ENCODE data around the gene DYNLT3. TPM values are rescaled to one million over a fixed set of nuclear protein-coding genes. Genes with fewer than 3 reads are reported as not detected.

The DYNLT3 gene
- total and polyA plus RNA-seq, 2 experiments from 2014 or later, result 36.7 to 42.8 TPM

DNA sequence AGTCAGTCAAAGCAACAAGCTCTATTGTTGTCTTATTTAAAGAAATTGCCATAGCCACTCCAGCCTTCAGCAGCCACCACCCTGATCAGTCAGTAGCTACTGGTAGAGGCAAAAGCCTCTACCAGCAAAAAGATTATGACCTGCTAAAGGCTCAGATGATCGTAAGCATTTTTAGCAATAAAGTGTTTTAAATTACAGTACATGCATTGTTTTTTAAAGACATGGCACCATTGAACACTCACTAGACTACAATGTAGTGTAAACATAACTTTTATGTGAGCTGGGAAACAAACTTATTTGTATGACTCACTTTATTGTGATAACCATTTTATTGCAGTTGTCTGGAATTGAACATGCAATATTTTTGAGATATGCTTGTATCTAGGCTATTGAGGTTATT lies 32.3 kb upstream of the DYNLT3 start:
- no peak overlapping the region for H2AFZ ChIP-seq
- no peaks in the 10 kb centered on the region for H3K36me3 ChIP-seq (replicated peaks; ENCODE audit: insufficient read depth, low read depth)
- H3K9me2 ChIP-seq (replicated peaks; ENCODE audit: insufficient read depth), result no peaks in the 10 kb centered on the region
- 79% methylated on average over 1 of the region's 1 CpG for WGBS (ENCODE audit: low lambda C conversion rate, missing lambda C conversion rate)
- H4K20me1 ChIP-seq (ENCODE audit: insufficient read depth, poor library complexity, severe bottlenecking), result no peaks in the 10 kb centered on the region
- TF ChIP-seq, protein P1, sequence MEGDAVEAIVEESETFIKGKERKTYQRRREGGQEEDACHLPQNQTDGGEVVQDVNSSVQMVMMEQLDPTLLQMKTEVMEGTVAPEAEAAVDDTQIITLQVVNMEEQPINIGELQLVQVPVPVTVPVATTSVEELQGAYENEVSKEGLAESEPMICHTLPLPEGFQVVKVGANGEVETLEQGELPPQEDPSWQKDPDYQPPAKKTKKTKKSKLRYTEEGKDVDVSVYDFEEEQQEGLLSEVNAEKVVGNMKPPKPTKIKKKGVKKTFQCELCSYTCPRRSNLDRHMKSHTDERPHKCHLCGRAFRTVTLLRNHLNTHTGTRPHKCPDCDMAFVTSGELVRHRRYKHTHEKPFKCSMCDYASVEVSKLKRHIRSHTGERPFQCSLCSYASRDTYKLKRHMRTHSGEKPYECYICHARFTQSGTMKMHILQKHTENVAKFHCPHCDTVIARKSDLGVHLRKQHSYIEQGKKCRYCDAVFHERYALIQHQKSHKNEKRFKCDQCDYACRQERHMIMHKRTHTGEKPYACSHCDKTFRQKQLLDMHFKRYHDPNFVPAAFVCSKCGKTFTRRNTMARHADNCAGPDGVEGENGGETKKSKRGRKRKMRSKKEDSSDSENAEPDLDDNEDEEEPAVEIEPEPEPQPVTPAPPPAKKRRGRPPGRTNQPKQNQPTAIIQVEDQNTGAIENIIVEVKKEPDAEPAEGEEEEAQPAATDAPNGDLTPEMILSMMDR (IDR thresholded peaks at IDR 0.05; ENCODE audit: poor library complexity), result no peak
- TF ChIP-seq EZH2 (IDR thresholded peaks at IDR 0.05; ENCODE audit: borderline replicate concordance) (no peak), EZH2phosphoT487 (IDR thresholded peaks at IDR 0.05; ENCODE audit: low read depth, severe bottlenecking, unreplicated experiment) (no peak)
- no peaks in the 10 kb centered on the region for H3K27me3 ChIP-seq
- no peaks in the 10 kb centered on the region for H3K4me1 ChIP-seq (ENCODE audit: insufficient read depth)
- H3K4me3 ChIP-seq, result no peak overlapping the region
- no peaks in the 10 kb centered on the region for H3K9me3 ChIP-seq (ENCODE audit: low read depth)
- no peak overlapping the region for H3K27ac ChIP-seq
- no peak for DNase-seq (ENCODE audit: low spot score)
- no peak overlapping the region for H3K4me2 ChIP-seq
- no peaks in the 10 kb centered on the region for H3K79me2 ChIP-seq

DNA sequence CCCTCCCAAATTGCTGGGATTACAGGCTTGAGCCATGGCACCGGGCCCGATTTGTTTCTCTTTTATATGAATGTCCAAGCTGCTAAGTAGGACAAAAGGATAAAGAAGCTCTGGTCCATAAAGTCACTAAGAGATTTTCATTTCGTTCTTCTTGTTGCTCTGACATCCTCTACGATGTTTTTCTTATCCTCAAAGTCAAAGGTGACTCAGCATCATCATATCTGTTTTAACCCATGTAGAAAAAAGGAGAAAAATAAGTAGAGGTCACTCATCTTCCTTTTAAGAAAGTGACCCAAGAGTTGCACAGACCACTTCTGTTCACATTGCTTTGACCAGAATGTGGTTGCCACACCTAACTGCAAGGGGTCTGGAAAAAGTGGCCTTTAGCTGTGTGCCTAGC lies 29.3 kb upstream of the DYNLT3 start:
- no peaks in the 10 kb centered on the region for H3K9me3 ChIP-seq (ENCODE audit: low read depth)
- no peaks in the 10 kb centered on the region for H3K27me3 ChIP-seq
- H3K79me2 ChIP-seq, result no peaks in the 10 kb centered on the region
- no peak overlapping the region for H2AFZ ChIP-seq
- DNase-seq (ENCODE audit: low spot score), result no peak
- TF ChIP-seq, protein P1 (IDR thresholded peaks at IDR 0.05; ENCODE audit: poor library complexity), result no peak
- no peak for TF ChIP-seq EZH2phosphoT487 (IDR thresholded peaks at IDR 0.05; ENCODE audit: low read depth, severe bottlenecking, unreplicated experiment)
- TF ChIP-seq EZH2 (IDR thresholded peaks at IDR 0.05; ENCODE audit: borderline replicate concordance), result no peak
- H4K20me1 ChIP-seq (ENCODE audit: insufficient read depth, poor library complexity, severe bottlenecking), result no peaks in the 10 kb centered on the region
- H3K4me1 ChIP-seq (ENCODE audit: insufficient read depth), result no peaks in the 10 kb centered on the region
- no peak overlapping the region for H3K4me3 ChIP-seq
- H3K27ac ChIP-seq, result no peak overlapping the region
- H3K36me3 ChIP-seq (replicated peaks; ENCODE audit: insufficient read depth, low read depth), result no peaks in the 10 kb centered on the region
- no peaks in the 10 kb centered on the region for H3K9me2 ChIP-seq (replicated peaks; ENCODE audit: insufficient read depth)
- 77% methylated on average over 4 of the region's 4 CpGs for WGBS (ENCODE audit: low lambda C conversion rate, missing lambda C conversion rate)
- H3K4me2 ChIP-seq, result no peak overlapping the region

DNA sequence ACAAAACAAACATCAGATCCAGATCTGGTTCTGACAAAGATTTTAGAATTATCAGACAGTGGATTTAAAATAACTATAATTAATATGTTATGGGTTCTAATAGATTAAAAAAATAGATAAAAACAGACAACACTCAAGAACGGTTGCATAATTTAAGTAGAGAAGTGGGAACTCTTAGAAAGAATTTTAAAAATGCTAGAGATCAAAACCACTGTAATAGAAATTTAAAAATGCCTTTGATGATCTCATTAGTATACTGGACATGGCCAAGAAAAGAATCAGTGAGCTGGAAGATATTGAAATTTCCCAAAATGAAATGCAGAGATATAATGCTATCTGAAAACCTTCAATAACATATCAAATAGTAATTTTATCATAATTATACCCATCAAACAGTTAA lies 28.3 kb upstream of the DYNLT3 start:
- TF ChIP-seq EZH2phosphoT487 (IDR thresholded peaks at IDR 0.05; ENCODE audit: low read depth, severe bottlenecking, unreplicated experiment) (no peak), EZH2 (IDR thresholded peaks at IDR 0.05; ENCODE audit: borderline replicate concordance) (no peak)
- TF ChIP-seq, protein P1 (IDR thresholded peaks at IDR 0.05; ENCODE audit: poor library complexity), result no peak
- Histone ChIP-seq H4K20me1 (ENCODE audit: insufficient read depth, poor library complexity, severe bottlenecking) (no peaks in the 10 kb centered on the region), H3K4me3 (no peak overlapping the region), H3K9me2 (replicated peaks; ENCODE audit: insufficient read depth) (no peaks in the 10 kb centered on the region), H3K27ac (no peak overlapping the region), H2AFZ (no peak overlapping the region), H3K36me3 (replicated peaks; ENCODE audit: insufficient read depth, low read depth) (no peaks in the 10 kb centered on the region), H3K27me3 (no peaks in the 10 kb centered on the region), H3K4me1 (ENCODE audit: insufficient read depth) (no peaks in the 10 kb centered on the region), H3K9me3 (ENCODE audit: low read depth) (no peaks in the 10 kb centered on the region), H3K79me2 (no peaks in the 10 kb centered on the region), H3K4me2 (no peak overlapping the region)
- 58% methylated on average over 1 of the region's 1 CpG for WGBS (ENCODE audit: low lambda C conversion rate, missing lambda C conversion rate)
- DNase-seq (ENCODE audit: low spot score), result no peak

DNA sequence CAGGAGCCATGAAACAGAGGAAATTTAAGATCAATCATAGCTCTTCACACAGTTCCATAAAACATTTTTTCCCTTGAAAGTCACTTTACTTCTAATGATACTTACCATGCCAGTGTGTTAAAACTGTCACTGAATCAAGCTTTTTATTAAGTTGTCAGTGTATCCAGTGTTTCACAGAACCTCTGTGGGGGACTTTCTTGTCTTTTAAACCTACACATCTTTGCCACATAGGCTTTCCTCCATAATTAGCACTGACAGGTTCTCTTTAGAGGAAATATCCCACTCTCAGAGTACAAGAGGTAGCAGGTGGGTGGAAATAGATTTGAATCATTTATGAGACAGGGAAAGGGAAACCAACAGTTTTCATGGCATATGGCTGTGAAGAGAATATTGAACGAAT lies 25.8 kb upstream of the DYNLT3 start:
- no peak overlapping the region for H3K27ac ChIP-seq
- DNase-seq (ENCODE audit: low spot score), result no peak
- WGBS (ENCODE audit: low lambda C conversion rate, missing lambda C conversion rate), result 54% methylated on average over 1 of the region's 1 CpG

More for the DNA sequence above, 25.8 kb upstream of the DYNLT3 start:
- Histone ChIP-seq H3K4me2 (no peak overlapping the region), H3K9me3 (ENCODE audit: low read depth) (no peaks in the 10 kb centered on the region), H3K9me2 (replicated peaks; ENCODE audit: insufficient read depth) (no peaks in the 10 kb centered on the region), H2AFZ (no peak overlapping the region), H3K79me2 (no peaks in the 10 kb centered on the region), H3K36me3 (replicated peaks; ENCODE audit: insufficient read depth, low read depth) (no peaks in the 10 kb centered on the region), H4K20me1 (ENCODE audit: insufficient read depth, poor library complexity, severe bottlenecking) (no peaks in the 10 kb centered on the region), H3K4me3 (no peak overlapping the region), H3K27me3 (no peaks in the 10 kb centered on the region), H3K4me1 (ENCODE audit: insufficient read depth) (no peaks in the 10 kb centered on the region)
- TF ChIP-seq EZH2 (IDR thresholded peaks at IDR 0.05; ENCODE audit: borderline replicate concordance) (no peak), EZH2phosphoT487 (IDR thresholded peaks at IDR 0.05; ENCODE audit: low read depth, severe bottlenecking, unreplicated experiment) (no peak)
- TF ChIP-seq, protein P1 (IDR thresholded peaks at IDR 0.05; ENCODE audit: poor library complexity), result no peak

All from hepatocyte (in vitro differentiated cells).